Tibial artery (tissue), 4 donors: ENCODE measurements around the gene NR2F6.
A peak's percentile ranks its signal among the peaks of the same experiment; 100 is the strongest.

Source experiments
- DNase-seq, 2 donors: peaks; one replicate each; pipeline ENCODE4 v3.0.0-alpha.2; 2019
- H3K27ac ChIP-seq, 2 donors: fragments of 200-600 bp; sonication (generic) in 1 of 2; 1 replicate in 1 of 2; 2 replicates in 1 of 2; pipeline ENCODE4 v1.5.1; 2018 to 2019; ENCODE audit warnings: mild to moderate bottlenecking in 1 of 2
- H3K27me3 ChIP-seq, 2 donors: fragments of 200-600 bp; sonication (generic) in 1 of 2; one replicate each; pipeline versions ENCODE4 v1.5.1 to v1.6.0; 2016 to 2019
- H3K36me3 ChIP-seq, 3 donors: fragments of 200-600 bp; sonication (generic) in 2 of 3; one replicate each; pipeline ENCODE4 v1.5.1; 2016 to 2019; ENCODE audit warnings: mild to moderate bottlenecking in 2 of 3
- H3K4me1 ChIP-seq, 4 donors: fragments of 200-600 bp; sonication (generic) in 2 of 4; 1 replicate in 3 of 4; 2 replicates in 1 of 4; pipeline ENCODE4 v1.5.1; 2016 to 2019
- H3K4me3 ChIP-seq, 2 donors: fragments of 200-600 bp; sonication (generic) in 1 of 2; 1 replicate in 1 of 2; 2 replicates in 1 of 2; pipeline ENCODE4 v1.5.1; 2018 to 2019; ENCODE audit warnings: mild to moderate bottlenecking in 2 of 2
- H3K9me3 ChIP-seq, 3 donors: fragments of 200-600 bp; sonication (generic) in 1 of 3; one replicate each; pipeline ENCODE4 v1.5.1; 2016 to 2019
- intact Hi-C: fragments of 100-400 bp; cut with DNase I; formaldehyde crosslinking; loops from one replicate; pipeline ENCODE4 v1.15.0; 2023; ENCODE audit warnings: low total_unique reads
- TF ChIP-seq, protein P1 (sequence below), 2 experiments: fragments of 200-600 bp in 1 of 2; fragments of 450-650 bp in 1 of 2; IDR thresholded peaks; one replicate each; pipeline ENCODE4 v1.5.1; 2017 to 2019; ENCODE audit warnings: antibody characterized with exemption in 2 of 2, mild to moderate bottlenecking in 1 of 2, moderate library complexity in 1 of 2

Gene NR2F6

DNA sequence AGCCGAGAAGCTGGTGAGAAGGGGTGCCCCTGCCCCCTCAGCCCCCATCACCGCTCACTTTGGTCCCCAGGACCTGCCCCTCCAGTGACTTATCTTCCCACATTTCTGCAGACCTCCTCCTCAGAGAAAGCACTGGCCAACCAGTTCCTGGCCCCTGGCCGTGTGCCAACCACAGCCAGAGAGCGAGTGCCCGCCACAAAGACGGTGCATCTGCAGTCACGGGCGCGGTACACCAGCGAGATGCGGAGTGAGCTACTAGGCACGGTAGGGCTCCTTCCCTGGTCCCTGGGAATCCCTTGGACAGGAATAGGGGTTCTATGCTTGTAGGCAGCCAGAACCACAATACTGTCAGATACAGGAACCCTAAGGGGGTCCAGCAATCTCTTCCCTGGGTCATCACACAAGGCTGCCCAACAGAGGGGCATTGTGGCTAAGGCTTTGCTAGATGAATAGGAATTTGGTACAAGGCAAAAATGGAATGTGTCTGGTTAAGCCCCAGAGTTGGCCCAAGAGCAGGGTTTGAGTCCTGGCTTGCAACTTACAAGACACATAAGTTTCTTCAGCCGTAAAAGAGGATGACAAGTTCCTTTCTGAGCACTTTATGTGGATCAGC is 29.6 kb downstream of the NR2F6 start:
- H3K27ac ChIP-seq: peak overlapping the region; percentile 89 to 91
- DNase-seq: no peak
- H3K4me1 ChIP-seq: peaks cover 0 to 24% (median 16%) of the 10 kb centered on the region in 4 donors
- H3K27me3 ChIP-seq: no peaks in the 10 kb centered on the region
- H3K9me3 ChIP-seq: no peaks in the 10 kb centered on the region
- intact Hi-C loops: no loop called here
- peaks cover 29 to 55% (median 39%) of the 10 kb centered on the region in 3 donors for H3K36me3 ChIP-seq
- TF ChIP-seq, protein P1, sequence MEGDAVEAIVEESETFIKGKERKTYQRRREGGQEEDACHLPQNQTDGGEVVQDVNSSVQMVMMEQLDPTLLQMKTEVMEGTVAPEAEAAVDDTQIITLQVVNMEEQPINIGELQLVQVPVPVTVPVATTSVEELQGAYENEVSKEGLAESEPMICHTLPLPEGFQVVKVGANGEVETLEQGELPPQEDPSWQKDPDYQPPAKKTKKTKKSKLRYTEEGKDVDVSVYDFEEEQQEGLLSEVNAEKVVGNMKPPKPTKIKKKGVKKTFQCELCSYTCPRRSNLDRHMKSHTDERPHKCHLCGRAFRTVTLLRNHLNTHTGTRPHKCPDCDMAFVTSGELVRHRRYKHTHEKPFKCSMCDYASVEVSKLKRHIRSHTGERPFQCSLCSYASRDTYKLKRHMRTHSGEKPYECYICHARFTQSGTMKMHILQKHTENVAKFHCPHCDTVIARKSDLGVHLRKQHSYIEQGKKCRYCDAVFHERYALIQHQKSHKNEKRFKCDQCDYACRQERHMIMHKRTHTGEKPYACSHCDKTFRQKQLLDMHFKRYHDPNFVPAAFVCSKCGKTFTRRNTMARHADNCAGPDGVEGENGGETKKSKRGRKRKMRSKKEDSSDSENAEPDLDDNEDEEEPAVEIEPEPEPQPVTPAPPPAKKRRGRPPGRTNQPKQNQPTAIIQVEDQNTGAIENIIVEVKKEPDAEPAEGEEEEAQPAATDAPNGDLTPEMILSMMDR (IDR thresholded peaks at IDR 0.05): no peak
- H3K4me3 ChIP-seq: peak overlapping the region; percentile 66 to 93

DNA sequence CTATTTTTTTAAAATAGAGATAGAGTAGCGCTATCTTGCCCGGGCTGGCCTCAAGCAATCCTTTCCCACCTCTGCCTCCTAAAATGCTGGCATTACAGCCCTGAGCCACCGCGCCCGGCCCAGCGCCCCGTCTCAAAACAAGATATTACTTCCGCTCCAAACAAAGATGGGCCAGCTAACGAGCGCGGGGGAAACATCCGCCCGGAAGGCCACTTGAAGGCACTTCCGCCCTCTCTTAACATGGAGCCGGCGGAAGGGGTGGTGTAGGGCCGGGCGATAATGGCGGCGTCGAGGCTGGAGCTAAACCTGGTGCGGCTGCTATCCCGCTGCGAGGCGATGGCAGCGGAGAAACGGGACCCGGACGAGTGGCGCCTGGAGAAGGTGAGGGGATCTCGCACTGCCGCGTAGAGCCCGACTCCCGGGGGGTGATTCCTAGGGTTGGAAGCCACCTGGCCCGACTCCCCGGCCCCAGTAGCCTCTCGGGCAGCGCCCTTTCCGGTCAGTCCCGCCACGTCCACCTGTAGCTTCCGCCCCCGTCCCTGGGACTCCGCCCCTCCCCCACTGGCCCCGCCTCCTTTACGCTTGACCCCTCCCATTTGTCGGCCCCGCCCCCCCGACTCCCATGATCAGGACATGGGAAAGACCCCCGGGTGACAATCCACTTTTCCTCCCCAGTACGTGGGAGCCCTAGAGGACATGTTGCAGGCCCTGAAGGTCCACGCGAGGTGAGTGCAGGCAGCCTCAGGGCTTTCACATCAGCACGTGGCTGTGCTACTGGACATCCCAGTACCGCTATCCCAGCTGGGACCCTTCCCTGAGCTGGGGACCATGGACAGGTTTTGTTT is 30.4 kb downstream of the NR2F6 start, which contains the start of gene USE1:
Gene USE1, plus strand, starts transcription at position 231 of the 845 bp plus-strand sequence. Its CDS starts 49 bp downstream, at position 280.
- H3K36me3 ChIP-seq: peaks cover 37 to 63% (median 47%) of the 10 kb centered on the region in 3 donors

DNA sequence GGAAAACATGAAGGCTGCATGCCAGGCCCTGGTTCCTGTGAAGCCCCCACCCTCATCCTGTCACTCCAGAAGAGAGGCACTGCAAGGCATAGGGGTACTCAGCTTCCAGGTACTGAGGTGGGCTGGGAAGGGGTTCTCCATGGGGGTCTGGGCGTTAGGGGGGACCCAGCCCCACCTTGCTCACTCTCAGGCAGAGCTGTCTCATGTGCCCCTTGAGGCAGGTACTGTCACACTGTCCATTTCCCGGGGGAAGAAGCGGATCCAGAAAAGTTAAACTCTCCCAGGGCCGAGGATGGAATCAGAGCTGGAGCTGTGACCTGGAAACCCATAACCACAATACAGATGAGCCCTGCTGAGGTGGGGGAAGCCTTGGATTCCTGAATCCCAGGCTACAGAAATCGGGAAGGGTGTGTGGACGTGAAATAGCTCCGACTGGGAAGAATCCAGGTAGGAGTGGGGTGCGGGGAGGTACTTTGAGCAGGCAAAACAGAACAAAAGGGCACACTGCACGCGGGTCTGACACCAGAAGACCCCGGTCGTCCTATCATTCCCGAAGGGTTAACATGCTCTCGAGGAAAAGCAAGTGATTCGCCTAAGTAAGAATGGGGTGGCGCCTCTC is 31.1 kb downstream of the NR2F6 start:
- DNase-seq: no peak
- Histone ChIP-seq H3K27ac (peak overlapping the region; percentile 89 to 91), H3K36me3 (peaks cover 43 to 69% (median 54%) of the 10 kb centered on the region in 3 donors), H3K4me3 (peak overlapping the region; percentile 66 to 93), H3K27me3 (no peaks in the 10 kb centered on the region), H3K9me3 (no peaks in the 10 kb centered on the region), H3K4me1 (peaks cover 0 to 20% (median 14%) of the 10 kb centered on the region in 4 donors)
- intact Hi-C loops: no loop called here
- TF ChIP-seq, protein P1 (IDR thresholded peaks at IDR 0.05): no peak

More for the DNA sequence above, 30.4 kb downstream of the NR2F6 start, which contains the start of gene USE1:
- H3K9me3 ChIP-seq: no peaks in the 10 kb centered on the region
- TF ChIP-seq, protein P1 (IDR thresholded peaks at IDR 0.05): no peak
- DNase-seq: peak; percentile 94
- H3K27me3 ChIP-seq: no peaks in the 10 kb centered on the region
- peak within 1 kb of the TSS; percentile 89 to 91 for H3K27ac ChIP-seq
- peaks cover 0 to 22% (median 16%) of the 10 kb centered on the region in 4 donors for H3K4me1 ChIP-seq
- H3K4me3 ChIP-seq: peak within 1 kb of the TSS; percentile 66 to 93
- intact Hi-C loops: no loop called here

DNA sequence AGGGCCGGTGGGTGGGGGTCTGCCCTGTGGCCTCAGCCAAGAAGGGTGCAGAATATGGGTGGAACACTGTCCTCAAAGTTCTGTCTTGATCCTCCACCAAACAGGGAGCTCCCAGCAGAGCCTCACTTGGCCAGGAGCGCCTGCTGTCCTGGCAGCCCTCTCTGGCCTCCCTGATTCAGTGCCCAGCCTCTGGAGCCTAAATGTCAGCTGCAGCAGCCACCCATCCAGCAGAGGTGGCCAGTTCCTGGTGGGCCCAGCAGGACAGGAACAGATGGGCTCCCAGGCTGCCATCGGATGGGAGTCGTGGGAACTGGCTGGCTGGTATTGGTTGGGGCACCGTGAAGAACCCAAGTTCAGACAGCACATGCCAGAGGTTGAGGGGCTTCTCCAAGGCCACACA is 32.4 kb downstream of the NR2F6 start:
- Histone ChIP-seq H3K4me1 (peaks cover 0 to 20% (median 14%) of the 10 kb centered on the region in 4 donors), H3K27ac (no peak overlapping the region), H3K27me3 (no peaks in the 10 kb centered on the region), H3K9me3 (no peaks in the 10 kb centered on the region), H3K36me3 (peaks cover 53 to 69% (median 59%) of the 10 kb centered on the region in 3 donors), H3K4me3 (no peak overlapping the region)
- TF ChIP-seq, protein P1 (IDR thresholded peaks at IDR 0.05): no peak
- intact Hi-C loops: no loop called here
- peak in 1 of 2 donors; percentile 67 for DNase-seq
